PC-9 (cell line): ENCODE measurements around the gene DUOXA1.

ENCODE experiments used
- EZH2 ChIP-seq: fragments of 200-600 bp; sonication (generic); IDR thresholded peaks from 2 replicates; pipeline ENCODE4 v1.8.0; 2017; ENCODE audit warnings: antibody characterized with exemption, low read depth
- TF ChIP-seq, protein P1 (sequence below): fragments of 200-600 bp; sonication (generic); conservative IDR thresholded peaks from 2 replicates; pipeline ENCODE4 v1.6.1; 2017; ENCODE audit warnings: mixed run types, antibody characterized with exemption, mild to moderate bottlenecking, moderate library complexity

DNA sequence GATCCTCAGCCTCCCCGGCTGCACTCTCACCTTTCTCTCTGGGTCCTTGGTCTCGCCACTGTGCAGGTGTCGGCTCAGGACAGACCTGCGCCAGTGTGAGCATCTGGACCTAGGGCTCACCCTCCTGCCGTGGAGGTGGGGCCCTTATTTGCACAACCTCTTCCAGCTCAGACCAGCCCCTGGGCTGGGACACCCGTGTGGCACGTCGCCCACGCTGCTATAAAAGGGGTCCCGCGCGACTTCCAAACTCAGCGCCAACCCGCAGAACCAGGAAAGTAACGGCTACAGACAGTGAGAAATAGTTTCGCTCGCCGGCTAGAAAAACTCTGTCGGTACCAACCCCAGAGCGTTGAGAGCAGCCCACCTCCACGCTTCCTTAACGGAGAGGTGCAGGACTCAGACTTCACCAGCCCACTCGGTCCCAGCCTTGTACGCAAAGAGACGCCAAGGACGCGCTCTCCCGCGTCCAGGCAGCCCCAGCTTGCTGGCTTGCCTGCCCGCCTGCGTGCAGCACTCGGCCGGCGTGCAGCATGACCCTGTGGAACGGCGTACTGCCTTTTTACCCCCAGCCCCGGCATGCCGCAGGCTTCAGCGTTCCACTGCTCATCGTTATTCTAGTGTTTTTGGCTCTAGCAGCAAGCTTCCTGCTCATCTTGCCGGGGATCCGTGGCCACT, 15.5 kb downstream of the DUOXA1 start, which contains the start of the genes DUOX2 and DUOXA2:
- TF ChIP-seq, protein P1, sequence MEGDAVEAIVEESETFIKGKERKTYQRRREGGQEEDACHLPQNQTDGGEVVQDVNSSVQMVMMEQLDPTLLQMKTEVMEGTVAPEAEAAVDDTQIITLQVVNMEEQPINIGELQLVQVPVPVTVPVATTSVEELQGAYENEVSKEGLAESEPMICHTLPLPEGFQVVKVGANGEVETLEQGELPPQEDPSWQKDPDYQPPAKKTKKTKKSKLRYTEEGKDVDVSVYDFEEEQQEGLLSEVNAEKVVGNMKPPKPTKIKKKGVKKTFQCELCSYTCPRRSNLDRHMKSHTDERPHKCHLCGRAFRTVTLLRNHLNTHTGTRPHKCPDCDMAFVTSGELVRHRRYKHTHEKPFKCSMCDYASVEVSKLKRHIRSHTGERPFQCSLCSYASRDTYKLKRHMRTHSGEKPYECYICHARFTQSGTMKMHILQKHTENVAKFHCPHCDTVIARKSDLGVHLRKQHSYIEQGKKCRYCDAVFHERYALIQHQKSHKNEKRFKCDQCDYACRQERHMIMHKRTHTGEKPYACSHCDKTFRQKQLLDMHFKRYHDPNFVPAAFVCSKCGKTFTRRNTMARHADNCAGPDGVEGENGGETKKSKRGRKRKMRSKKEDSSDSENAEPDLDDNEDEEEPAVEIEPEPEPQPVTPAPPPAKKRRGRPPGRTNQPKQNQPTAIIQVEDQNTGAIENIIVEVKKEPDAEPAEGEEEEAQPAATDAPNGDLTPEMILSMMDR: no peak
- TF ChIP-seq EZH2: no peak
